ENCODE measurements around the gene CREBRF.
"Not testable (repeated sequence)": the region's sequence is repeated elsewhere in the genome, so short reads cannot be mapped to it uniquely, and the experiment has no call there.

Gene CREBRF

DNA sequence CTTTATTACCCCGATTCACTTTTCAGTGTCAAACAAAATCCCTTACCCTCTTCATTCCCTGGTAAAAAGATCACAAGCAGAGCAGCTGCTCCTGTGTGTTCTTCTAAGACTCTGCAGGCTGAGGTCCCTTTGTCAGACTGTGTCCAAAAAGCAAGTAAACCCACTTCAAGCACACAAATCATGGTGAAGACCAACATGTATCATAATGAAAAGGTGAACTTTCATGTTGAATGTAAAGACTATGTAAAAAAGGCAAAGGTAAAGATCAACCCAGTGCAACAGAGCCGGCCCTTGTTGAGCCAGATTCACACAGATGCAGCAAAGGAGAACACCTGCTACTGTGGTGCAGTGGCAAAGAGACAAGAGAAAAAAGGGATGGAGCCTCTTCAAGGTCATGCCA is 34.5 kb downstream of the CREBRF start:
- no peak for DNase-seq (ENCODE audit: low spot score)

DNA sequence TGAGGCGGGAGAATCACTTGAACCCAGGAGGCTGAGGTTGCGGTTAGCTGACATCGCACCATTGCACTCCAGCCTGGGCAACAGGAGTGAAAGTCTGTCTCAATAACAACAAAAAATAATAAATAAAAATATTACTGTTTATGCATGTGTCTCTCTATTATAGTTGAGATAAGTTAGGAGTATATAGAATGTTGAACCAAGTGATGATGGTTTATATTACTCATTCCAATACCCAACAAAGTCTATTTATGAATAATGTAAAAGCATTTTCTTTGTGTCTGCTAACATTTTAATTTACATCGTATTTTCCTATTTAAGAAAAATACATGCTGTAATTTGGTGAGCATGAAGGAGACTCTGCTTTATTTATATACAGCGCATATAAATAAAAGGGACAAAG is 35.8 kb downstream of the CREBRF start:
- DNase-seq (ENCODE audit: low spot score) = no peak

DNA sequence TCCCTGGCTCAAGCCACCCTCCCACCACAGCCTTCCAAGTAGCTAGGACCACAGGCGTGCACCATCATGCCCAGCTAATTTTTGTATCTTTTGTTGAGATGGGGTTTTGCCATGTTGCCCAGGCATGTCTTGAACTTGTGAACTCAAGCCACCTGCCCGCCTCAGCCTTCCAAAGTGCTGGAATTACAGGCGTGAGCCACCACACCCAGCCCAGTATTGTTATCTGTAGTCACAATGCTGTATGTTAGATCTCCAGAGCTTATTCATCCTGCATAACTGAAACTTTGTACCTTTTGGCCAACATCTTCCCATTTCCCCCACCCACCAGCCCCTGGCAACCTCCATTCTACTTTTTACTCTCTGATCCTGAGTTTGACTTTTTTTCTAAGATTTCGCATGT is 37.5 kb downstream of the CREBRF start:
- no peak for DNase-seq (ENCODE audit: low spot score)

DNA sequence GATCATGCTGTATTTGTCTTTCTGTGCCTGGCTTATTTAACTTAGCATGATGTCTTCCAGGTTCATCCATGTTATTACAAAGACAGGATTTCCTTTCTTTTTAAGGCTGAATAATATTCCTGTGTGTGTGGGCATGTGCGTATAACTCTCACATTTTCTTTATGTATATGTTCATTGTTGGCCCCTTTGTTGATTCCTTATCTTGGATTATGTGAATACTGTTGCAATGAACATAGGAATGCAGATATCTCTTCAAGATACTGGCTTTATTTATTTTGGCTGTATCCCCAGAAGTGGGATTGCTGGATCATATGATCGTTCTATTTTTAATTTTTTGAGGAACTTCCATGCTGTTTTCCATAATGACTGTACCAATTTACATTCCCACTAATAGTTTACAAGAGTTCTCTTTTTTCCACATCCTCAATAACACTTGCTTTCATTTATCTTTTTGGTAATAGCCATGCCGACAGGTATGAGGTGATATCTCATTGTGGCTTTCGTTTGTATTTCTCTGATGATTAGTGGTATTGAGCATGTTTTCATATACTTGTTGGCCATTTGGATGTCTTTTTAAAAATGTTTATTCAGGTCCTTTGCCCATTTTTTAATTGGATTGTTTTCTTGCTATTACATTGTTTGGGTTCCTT is 38.0 kb downstream of the CREBRF start:
- DNase-seq (ENCODE audit: low spot score) = no peak

DNA sequence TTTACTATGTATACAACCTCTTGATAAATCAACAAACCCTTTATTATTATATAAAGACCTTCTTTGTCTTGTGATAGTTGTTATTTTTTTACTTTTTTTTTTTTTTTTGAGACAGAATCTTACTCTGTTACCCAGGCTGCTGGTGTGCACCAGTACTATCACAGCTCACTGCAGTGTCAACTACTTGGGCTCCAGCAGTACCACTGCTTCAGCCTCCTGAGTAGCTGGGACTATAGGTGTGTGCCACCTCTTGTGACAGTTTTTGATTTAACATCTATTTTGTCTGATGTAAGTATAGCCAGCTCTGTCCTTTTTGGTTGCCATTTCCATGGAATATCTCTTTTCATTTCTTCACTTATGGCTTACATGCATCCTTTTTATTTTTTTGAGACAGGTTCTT is 42.6 kb downstream of the CREBRF start:
- DNase-seq (ENCODE audit: low spot score) = no peak

DNA sequence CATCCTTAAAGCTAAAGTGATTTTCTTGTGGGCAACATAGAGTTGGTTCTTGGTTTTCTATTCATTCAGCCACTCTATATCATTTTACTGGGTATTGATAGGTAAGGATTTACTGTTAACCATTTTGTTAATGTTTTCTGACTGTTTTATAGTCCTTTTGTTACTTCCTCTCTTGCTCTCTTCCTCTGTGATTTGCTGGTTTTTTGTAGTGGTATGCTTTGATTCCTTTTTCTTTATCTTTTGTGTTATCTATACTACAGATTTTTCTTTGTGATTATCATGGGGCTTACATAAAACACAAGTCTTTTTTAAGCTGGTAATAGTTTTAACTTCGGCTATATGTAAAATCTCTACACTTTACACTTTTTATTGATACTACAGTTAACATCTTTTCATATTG is 43.3 kb downstream of the CREBRF start:
- no peak for DNase-seq (ENCODE audit: low spot score)

DNA sequence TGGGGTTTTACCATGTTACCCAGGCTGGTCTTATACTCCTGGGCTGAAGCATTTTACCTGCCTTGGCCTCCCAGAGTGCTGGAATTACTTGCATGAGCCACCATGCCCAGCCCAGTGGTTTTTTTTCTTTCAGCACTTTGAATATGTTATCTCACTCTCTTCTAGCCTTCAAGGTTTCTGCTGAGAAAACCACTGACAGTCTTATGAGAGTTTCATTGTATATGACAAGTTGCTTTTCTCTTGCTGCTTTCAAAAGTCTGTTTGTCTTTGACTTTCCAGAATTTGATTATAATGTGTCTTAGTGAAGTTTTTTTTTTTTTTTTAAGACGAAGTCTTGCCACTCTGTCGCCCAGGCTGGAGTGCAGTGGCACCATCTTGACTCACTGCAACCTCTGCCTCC is 45.1 kb downstream of the CREBRF start:
- no peak for DNase-seq (ENCODE audit: low spot score)

DNA sequence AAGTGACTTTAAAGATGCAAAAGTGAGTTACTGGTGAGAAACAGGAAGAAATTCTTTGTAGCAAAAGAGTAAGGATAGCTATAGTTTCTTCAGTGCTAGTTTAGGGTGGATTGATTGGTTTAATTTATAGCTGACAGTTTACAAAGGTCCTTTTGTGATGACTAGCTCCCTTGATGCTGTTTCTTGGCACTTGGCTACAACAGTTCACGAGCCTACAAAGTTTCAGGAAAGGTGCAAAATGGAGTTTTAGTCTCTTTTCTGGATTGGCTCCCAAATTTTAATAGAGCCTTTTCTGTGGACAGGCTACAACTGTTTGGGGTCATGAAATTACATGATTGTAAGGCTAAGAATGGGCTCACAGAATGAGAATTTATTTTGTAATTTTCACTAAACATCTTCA is 47.3 kb downstream of the CREBRF start:
- no peak for DNase-seq (ENCODE audit: low spot score)

DNA sequence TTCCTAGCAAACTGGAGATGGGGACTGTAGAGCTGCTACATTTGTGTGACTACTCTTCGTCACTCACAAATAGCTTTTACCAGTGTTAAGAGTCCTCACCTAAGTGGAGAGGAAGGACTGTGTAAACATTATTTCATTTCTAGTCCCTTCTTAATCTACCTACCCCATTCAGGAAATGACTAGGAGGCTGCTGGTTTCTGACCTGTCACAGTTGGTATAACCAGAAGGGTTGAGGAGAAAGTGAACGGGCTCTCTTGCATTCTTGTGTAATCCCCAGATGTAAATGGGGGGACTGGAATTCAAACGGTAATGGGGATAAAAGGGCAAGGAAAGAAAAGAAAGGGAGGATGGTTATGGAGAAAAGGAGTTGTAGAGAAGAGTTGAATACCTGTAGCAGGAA is 52.8 kb downstream of the CREBRF start:
- DNase-seq (ENCODE audit: low spot score) = no peak

DNA sequence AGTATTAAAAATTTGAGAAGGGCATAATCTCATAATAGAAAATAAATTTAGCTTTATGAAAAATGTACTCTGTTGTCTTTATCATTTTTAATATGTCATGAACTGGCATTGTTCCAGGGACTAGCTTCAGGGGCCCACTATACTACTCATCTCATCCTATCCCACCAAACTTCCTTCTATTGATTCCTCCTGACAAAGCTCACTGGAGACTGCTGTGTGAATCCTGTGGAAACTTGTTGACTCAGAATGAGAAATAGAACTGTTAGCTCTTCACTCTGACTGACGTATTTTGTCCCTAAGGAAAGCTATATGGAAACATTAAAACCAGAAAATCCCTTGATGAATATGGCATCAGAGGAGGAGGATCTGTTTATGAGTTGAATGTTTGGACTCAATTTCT is 58.4 kb downstream of the CREBRF start:
- DNase-seq (ENCODE audit: low spot score) = no peak

DNA sequence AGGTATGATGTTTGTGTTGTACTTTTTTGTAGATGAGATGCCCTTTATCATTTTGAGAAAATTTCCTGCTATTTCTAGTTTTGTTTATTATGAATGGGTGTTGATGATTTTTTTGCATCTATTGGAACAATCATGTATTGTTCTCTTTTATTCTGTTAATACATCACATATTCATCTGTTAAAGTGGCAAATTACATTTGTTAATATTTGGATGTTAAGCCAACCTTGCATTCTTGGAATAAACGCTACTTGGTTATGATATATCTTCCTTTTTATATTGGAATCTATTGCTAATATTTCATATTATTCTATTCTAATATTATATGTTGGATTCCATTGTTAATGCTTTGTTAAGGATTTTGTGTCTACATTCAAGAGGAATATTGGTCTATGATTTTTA is 63.6 kb downstream of the CREBRF start:
- no peak for DNase-seq (ENCODE audit: low spot score)

DNA sequence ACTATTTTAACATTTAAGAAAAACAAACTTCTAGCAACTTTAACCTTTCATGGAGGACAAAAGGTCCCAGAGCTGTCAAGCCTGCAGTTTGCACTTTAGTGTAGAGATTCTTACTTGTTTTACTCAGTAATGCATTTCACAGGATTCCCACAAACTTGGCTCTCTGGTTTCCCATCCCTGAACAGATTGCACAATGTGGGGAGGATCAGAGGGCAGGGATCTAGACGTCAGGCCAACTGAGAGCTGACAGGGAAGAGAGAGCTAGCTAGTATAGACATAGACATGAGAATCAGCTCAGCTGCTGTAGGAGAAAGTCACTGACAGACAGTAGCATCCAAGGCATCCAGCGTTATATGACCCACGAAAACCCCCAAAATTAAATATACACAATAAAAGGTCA is 67.3 kb downstream of the CREBRF start:
- DNase-seq (ENCODE audit: low spot score) = peak; percentile 44

DNA sequence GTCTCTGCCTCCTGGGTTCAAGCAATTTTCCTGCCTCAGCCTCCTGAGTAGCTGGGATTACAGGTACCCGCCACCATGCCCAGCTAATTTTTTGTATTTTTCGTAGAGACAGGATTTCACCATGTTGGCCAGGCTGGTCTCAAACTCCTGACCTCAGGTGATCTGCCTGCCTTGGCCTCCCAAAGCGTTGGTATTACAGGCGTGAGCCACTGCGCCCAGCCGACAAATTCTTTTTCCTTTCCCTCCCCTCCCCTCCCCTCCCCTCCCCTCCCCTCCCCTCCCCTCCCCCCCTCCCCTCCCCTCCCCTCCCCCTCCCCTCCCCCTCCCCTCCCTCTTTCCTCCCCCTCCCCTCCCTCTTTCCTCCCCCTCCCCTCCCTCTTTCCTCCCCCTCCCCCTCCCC is 76.0 kb downstream of the CREBRF start:
- not testable (repeated sequence) for DNase-seq (ENCODE audit: low spot score)

DNA sequence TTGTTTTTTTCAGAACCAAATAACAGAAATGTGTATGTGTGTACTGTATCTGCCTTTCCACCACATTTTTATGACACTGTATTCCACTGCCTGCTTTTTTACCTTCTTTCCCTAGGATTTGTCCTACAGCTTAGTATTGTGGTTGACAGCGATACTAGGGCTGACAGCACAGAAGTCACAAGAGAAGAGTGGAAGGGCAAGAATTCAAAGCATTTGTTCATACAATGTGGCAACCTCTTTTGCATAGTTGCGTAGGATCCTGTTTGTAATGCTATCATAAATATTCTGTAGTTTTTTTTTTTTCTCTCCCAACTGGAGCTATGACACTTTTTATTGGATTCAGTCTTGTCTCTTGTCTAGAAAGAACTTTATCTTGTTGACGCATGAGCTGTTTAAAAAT is 82.6 kb downstream of the CREBRF start:
- DNase-seq (ENCODE audit: low spot score) = no peak

DNA sequence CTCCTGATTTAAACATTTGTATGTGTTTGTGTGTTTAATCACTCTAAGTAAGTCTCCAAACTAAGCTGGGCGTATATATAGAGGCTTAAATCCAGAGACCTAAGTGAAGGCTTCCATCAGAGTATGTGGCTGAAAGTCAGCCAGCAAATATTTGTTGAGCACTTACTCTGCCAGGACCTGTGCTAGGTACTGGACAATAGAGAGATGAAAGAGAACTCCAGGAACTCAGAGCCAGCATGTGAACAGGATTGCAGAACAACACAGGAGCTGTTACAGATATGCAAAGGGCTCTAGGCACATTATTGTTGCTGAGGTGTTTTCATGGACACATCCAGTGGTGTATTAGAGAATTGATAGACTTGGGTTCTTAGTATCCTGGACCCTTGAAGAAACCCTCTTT is 83.5 kb downstream of the CREBRF start:
- DNase-seq (ENCODE audit: low spot score) = no peak

DNA sequence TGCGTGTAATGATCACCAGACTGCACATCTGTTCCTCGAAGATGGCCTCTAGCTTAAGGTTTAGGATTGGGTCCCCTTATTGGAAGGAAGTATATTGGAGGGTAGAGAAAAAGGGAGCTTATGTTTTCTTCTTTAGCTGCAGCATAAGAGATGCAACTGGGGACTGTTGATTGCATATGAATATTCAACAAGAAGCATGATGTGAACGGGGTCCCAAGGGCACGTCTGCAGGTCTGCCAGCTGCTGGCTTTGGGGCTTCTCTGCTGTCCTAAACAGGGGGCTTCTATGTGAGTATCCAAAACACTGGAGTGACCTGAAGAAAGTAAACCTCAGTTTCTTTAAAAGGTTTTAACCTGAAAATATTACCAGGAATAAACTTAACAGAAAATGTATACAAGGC is 84.6 kb downstream of the CREBRF start:
- DNase-seq (ENCODE audit: low spot score) = no peak

DNA sequence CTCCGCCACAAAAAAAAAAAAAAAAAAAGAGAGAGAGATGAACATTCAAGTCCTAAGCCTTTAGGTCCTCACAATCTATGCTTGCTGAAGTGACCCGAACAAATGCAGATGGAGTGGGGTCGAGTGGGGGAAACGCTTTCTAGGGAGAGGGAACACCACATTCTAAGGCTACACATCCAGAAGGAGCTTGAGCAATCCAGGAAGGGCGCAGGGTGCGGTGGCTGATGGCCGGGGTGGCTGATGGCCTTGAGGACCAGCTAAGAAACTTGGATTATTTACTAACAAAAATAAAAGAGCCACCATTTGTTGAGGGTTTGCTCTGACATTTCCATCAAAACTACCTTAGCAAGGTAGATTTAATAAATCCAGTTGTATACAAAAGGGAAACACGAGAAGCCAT is 87.4 kb downstream of the CREBRF start:
- DNase-seq (ENCODE audit: low spot score) = no peak

DNA sequence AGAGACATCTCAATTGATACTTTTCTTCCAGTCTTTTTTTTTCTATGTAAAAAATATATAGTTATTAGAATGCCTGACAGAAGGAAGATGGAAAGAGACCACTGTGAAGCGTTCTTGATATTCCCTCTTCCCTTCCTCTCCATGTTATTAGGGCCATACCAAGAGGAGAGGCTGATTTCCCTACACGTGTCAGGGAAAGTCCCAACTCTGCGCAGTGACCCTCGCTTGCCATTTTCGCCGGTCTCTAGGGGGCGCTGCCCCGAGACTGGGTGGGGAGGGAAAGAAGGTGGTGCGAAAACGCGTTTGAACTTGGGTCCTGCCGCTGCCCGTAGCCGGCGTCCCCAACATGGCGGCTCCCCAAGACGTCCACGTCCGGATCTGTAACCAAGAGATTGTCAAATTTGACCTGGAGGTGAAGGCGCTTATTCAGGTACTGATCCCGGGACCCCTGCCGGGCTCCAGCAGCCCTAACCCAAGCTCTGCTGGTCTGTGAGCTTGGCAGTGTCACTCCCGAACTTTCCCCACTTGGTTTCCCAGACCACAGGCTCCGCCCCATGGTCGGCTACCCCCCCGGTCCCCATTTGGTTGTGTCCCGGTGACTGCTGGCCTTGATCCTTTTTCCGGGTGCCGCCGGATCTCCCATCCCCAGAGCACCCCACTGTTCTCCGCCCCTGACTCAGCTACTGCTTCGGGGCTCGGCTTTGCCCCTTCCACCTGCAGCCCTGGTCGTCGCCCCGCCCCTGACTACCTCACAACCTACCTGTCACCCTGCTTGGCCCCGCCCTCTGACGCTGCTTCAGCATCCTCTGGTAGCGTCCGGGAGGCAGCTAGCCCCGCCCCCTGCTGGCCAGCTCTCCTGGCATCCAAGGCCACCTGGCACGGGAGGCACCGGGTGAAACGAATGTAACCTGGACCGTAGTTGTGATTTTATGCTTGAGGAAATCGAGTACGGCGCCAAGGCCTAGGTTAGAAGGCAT is 88.3 kb downstream of the CREBRF start, which contains the start of gene BNIP1:
Gene BNIP1 (plus strand): TSS at position 332 of the 977 bp plus-strand sequence. CDS start 15 bp downstream, at position 347.
- DNase-seq (ENCODE audit: low spot score) = peak; percentile 91

DNA sequence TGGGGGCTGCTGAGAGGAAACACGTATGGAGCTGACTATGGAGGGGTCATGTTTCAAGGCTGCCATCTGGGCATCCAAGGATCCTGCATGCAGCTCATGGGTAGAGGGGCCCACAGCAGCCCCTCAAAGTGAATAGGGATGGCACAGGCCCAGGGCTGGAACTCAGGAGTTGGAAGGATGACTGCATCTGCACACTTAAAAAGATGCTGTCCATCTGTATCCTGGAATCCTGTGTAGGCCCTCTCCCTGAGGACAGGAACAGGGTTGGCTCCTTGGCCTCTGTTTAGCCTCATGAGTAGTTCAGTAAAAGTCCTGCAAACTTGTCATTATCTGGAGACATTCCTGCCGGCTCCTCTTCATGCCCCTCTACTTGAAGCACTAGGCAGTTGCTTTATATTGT is 92.2 kb downstream of the CREBRF start:
- DNase-seq (ENCODE audit: low spot score) = no peak

DNA sequence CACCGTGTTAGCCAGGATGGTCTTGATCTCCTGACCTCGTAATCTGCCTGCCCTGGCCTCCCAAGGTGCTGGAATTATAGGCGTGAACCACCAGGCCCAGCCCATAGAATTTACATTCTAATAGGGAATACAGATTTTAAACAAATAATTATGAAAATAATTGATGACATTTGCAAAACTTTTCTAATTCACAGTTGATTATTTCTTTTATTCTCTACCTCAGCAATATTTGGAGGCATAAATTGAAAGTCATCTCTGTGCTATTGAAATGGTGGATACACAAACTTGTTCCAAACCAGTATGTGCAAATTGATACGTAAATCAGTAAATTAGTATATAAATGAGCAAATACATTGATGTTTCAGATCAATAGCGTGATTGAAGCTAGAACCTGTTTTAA is 96.4 kb downstream of the CREBRF start:
- no peak for DNase-seq (ENCODE audit: low spot score)

DNA sequence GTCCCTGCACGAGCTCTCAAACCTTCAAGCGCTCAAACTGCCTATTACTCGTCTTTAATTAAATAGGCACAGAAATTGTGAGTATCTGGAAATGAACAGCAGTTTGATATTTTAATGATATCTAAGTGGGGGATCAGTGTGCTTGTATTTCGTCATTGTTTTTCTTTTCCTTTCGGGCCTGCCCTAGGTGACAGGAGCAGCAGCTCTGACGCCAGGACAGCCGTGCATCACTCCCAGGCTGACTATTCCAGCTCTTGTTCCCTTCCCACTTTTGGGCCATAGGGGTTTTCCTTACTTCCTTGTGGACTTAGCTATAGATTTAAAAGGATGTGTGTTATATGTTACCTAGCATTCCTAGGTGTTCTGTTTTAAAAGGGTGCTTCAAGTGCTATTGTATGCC is 97.7 kb downstream of the CREBRF start:
- no peak for DNase-seq (ENCODE audit: low spot score)

DNA sequence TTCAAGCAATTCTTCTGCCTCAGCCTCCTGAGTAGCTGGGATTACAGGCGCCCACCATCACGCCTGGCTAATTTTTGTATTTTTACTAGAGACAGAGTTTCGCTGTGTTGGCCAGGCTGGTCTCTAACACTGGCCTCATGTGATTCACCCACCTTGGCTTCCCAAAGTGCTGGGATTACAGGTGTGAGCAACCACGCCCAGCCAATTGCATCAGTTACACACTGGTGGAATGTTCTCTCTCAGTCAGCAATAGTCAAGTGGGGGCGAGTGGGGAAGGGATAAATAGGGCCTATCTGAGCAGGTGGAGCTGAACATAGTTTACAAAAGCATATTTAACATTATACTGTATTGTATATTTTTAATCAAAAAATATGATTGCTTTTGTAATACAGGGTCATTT is 98.5 kb downstream of the CREBRF start:
- DNase-seq (ENCODE audit: low spot score) = not testable (repeated sequence)

DNA sequence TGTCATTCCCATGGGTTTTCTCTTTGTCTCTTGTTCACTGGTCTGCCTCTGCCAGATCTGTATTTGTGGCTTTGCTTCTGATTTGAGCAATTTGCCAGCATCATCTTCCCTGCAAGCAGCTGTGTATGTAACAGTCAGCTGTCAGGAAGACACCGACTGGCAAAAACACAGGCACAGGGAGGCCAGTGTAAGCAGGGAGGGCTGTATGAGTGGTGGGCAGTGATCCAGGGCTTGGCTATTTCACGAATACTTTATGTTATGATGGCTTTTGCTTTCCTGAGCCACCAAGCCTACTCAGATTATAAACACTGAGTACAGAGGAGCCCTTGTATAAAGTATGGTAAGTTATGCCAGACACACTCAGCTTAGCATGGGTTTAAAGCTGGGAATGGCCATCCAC is 99.8 kb downstream of the CREBRF start:
- no peak for DNase-seq (ENCODE audit: low spot score)
